Inflammatory macrophage (primary cell): ENCODE results near the gene SCLY.
"Not testable (repeated sequence)": the region's sequence is repeated elsewhere in the genome, so short reads cannot be mapped to it uniquely, and the experiment has no call there.

Source experiments
- DNase-seq, 2 donors: peaks; one replicate each; pipeline ENCODE4 v3.0.0-alpha.2; 2020 to 2022
- total RNA-seq, 18 experiments: gene quantifications; one replicate each; lab custom pipeline; 2026; ENCODE audit warnings: mixed read lengths in 6 of 18, inconsistent platforms in 2 of 18; lab: John Stamatoyannopoulos, UW

Gene SCLY, protein sequence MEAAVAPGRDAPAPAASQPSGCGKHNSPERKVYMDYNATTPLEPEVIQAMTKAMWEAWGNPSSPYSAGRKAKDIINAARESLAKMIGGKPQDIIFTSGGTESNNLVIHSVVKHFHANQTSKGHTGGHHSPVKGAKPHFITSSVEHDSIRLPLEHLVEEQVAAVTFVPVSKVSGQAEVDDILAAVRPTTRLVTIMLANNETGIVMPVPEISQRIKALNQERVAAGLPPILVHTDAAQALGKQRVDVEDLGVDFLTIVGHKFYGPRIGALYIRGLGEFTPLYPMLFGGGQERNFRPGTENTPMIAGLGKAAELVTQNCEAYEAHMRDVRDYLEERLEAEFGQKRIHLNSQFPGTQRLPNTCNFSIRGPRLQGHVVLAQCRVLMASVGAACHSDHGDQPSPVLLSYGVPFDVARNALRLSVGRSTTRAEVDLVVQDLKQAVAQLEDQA
- 0.31 to 3.3 (median 1.0) reads per million in 18 experiments for total RNA-seq

DNA sequence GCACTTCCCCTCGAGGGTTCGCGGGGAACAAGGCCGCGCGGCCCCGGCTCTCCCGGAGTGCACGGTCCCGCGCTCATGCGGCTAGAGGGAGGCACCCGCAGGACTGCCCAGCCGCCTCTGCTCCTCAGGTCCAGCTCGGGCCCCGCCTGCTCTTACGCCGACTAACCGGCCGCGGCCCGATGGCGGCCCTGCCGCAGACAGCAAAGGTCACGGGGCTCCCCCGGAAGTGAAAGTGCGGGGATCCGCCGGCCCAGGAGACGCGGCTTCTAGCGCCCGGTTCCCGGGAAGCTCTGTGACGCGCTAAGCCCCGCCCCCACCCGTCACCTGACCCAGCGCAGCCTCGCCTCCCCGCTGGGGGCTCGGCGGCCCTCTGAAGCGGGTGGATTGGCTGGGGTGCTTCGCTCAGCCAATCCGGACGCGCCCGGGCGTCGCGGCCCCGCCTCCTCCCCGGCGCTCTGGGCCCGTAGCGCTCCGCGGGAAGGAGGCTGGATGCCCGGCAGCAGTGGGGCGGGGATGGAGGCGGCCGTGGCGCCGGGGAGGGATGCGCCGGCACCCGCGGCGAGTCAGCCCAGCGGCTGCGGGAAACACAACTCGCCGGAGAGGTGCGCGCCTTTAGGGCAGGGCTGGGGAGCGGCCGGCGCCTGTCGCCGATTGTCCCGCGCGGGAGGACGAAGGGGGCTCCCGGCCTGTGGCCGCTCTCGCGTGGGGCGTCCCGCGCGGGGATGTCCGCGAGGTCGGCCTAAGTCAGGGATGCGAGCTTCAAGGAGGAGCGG is at the start of gene SCLY:
SCLY (plus strand) TSS at position 460 of the 773 bp plus-strand sequence; CDS start at position 514, 54 bp downstream.
- DNase-seq: peak; percentile 99

DNA sequence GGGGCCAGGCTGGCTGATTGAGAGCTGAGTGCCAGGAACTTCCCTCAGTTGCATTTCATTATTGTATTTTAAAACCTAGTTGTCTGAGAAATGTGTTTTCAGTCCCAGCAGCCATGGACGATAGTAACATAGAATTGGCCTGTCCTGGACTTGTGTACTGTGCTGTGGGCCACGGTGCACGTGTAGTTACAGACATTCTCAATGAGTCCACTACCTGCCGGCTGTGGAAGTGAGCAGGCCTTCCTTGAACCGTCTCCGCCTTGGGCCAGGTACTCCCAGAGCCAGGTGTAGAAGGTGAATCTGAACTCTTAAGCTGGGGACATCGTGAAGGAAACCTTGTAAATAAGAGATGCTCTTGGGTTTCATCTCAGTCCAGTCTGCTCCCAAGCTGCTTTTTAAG is 47.0 kb upstream of the SCLY start:
- no peak for DNase-seq

DNA sequence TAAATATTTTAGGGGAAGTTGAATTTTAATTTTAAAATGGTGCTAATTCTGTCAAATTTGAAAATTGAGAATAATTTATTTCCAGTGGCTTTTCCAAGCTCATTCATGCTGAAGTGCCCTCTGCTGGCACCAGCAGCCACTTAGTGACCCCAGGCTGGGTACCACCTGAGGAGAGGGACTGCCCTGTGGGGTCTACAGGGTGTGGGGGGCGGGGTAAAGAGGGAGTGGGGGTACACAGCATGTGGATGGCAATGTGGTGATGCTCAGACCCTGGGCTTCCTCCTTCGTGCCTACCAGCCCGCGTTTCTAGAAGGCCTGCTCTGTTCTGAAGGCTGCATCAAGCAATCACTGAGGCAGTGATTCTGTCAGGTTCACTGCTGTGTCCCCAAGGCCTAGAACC is 45.1 kb upstream of the SCLY start:
- DNase-seq: no peak

DNA sequence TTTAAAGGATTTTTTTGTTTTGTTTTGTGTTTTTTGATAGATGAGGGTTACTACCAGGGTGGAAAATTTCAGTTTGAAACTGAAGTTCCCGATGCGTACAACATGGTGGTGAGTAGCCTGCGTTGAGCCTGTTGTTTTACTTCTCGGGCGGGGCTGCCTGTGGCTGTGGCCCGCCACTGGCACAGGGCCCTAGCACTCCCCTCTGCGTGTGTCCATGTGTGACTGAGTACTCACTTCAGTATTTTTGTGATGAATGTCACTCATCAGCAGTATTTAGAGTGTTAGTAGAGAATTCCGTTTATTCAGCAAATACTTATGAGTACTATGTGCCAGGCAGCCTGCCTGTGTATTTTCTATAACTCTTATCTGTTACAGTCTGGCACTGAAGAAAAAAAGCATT is 44.3 kb upstream of the SCLY start:
- DNase-seq: no peak

DNA sequence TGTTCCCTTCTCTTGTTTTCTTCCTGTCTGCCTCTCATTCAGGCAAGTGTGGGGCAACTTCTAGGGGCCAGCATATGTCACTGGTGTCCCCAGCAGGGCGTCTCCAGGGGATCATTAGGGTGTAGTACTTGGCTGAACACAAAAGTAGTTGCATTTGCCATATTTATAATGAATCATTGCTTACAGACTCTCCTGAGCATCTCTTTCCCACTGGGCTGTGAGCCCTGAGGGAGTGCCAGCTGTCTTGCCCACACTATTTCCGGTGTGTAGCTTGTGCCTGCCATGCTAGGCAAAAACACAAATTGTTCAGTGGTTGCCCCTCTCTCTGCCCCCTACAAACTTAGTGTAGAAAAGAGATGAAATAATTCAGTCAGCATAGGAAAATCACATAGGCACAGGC is 40.8 kb upstream of the SCLY start:
- DNase-seq: no peak

DNA sequence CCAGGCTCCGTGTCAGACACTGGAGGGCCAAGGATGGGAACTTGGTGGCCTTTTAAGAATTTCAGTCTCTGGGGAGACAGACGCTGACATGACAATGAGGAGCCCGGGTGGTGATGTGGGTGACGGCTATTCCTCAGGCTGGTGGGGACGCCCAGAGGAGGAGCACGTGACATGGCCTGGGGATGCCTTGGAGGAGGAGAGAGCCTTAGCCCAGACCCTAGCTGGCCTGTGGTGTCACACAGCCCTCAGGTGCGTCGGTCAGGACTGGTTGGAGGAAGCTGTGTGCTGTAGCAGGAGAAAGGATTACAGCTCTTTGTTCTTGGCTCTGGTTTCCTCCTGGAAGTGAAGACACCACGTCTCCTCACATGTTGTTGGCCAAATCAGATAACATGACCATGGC is 40.0 kb upstream of the SCLY start:
- no peak for DNase-seq

DNA sequence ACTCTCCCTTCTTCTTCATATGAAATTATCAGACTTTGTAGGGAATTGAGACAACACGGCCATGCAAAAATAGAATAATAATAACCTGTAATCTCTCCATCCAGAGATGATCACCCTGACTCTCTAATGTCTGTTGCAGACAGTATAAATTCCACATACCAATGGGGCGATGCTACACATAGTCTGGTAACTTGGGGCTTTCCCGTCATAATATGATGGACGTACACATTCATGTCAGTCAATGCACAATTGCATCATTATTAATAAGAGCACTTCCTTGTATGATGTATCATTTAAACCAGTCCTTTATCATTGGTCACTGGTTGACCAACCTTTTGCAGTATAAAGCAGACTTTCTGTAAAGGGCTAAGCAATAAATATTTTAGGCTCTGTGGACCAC is 39.5 kb upstream of the SCLY start:
- no peak for DNase-seq

DNA sequence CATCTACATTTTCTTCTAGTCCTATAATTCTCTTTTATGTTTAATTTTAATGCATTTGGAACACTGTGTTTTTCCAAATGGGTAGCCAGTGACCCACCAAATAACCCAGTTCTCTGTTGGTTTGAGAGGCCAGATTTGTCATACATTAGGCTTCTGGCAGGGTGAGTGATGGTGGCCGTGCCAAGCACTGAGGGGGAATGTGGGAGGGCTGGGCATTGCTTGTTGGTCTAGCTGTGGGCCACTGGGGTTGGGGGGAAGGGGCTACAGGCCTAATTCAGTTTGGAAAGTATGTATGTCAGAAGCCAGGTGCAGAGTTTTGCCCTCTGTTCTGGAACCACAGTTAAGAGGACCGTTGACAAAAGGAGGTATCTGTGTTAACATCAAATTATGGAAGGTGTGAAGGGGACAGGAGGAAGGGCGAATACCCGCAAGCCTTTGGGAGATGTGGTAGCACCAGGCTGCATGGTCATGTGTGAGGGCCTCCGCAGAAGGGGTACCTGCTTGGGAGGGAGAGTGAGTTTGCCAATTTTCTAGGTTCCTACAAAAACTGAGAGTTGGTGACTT is 38.1 kb upstream of the SCLY start:
- DNase-seq: no peak

DNA sequence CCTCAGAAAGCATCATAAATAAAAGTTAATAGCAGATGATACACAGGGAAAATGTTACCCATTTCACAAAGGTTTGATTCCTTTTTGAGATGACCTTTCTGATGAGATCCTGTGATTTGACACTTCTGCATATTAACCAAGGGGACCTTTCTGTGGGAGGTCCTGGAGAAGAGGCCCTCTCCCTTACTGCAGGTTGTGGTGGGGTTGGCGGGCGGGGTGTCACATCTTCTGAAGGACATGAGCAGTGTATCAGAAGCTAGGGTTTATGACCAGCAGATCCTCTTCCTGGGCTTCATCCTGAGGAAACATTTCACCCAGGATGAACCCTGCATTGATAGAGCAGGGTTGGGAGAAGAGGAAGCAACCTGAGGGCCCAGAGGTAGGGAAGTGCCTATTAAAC is 37.2 kb upstream of the SCLY start:
- no peak for DNase-seq

DNA sequence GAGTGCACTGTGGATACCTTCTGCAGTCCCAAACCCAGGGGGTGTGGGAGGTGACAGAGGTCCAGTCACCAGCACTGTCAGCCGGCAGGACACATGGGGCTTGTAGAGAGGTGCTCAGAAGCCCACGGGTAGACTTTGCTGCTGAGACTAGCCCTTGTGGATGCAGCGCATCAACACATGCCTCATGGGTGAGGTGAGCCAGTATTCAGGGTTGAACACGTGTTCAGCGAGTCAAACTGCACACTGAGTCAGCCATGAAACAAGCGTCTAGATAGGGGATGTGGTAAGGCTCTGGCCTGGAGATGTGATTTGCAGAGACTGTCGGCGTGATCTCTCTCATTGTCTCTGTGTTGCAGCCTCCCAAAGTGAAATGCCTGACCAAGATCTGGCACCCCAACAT is 35.8 kb upstream of the SCLY start:
- no peak for DNase-seq

DNA sequence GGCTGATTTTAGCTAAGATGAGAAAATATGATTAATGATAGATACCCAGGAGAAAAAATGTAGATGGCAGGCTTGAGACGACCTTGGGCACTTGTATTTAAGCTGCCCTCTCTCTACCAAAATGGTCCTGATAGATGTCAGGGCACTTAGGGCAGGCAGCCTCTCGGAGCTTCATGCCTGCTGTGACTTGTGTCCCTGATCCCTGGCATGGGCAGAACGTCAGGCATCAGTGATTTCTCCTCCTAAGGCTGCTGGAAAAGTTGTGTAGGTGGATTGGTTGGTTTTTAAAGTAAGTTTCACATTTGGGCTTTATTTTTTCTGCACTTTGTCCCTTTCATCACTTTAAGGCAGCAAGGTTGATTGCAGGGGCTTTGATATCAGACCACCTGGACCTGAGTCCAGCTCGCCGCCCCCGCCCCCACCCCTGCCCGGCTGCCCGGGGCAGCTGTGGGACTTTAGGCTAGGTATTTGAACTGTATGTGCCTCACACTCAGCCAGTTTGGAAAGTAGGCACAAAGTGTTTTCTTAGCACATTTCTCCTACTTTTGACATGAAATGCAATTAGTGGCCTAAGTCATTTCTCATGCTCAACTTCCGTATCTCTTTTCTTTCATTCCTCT is 35.0 kb upstream of the SCLY start:
- DNase-seq: no peak

DNA sequence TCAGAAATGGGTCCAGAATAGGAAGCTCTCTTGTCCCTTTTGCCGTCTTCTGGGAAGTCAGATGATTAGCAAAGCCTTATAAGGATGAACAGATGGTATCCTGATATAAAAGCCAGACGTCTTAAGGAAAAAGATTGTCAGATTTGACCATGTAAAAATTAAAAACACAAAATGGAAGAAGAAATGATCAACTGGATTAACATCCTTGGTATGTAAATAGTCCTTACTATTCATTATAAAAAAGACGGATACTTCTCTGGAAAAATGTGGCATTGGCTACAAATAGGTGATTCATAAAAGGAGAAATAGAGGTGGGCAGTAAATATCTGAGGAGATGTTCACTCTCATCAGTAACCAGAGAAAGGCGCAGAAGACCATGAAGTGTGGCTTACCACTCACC is 33.7 kb upstream of the SCLY start:
- no peak for DNase-seq

DNA sequence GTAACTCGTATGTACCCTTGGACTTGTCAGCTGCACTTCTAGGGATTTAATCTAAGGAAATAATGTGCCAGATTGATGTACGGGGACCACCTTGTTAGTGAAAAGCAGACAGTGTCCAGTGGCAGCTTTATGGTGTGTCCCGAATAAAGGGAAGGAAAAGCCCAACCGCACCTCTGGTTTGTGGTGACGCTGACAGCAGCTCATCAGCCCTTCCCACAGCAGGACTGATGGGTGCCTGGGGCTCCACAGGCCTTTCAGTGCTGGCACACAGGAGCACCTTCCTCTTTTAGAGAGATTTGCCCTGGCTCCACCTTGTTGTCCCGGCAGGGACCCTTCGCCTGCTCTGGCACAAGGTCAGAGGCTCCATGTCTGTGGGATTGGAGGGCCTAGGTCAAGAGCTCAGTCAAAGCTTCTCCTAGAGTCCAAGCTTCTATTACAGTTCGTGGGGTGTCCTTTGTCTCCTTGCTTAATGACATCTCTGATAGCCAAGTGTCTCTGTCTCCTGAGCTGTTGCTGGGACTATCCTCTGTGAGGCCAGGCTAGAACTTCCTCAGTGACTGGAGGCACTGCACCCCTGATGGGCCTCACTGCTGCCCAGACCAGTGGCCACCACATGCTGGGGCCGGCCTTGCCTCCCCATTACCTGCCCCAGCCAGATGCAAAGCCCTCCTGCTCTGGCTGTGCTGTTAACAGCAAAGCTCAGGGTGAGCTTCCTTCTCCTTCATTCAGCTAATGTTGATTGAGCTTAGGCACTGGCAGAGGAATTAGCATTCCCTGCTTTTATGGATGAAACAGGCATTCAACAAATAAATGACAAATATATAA is 33.0 kb upstream of the SCLY start:
- DNase-seq: no peak

DNA sequence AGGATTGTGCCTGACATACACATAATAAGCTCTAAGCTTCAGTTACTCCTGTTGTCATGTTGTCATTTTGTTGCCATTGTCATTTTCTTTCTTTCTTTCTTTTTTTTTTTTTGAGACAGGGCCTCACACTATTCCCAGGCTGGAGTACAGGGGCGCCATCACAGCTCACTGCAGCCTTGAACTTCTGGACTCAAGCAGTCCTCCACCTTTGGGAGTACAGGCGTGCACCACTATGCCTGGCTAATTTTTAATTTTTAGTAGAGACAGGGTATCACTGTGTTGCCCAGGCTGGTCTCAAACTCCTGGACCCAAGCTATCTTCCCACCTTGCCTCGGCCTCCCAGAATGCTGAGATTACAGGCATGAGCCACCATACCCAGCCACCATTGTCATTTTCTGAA is 30.9 kb upstream of the SCLY start:
- no peak for DNase-seq

DNA sequence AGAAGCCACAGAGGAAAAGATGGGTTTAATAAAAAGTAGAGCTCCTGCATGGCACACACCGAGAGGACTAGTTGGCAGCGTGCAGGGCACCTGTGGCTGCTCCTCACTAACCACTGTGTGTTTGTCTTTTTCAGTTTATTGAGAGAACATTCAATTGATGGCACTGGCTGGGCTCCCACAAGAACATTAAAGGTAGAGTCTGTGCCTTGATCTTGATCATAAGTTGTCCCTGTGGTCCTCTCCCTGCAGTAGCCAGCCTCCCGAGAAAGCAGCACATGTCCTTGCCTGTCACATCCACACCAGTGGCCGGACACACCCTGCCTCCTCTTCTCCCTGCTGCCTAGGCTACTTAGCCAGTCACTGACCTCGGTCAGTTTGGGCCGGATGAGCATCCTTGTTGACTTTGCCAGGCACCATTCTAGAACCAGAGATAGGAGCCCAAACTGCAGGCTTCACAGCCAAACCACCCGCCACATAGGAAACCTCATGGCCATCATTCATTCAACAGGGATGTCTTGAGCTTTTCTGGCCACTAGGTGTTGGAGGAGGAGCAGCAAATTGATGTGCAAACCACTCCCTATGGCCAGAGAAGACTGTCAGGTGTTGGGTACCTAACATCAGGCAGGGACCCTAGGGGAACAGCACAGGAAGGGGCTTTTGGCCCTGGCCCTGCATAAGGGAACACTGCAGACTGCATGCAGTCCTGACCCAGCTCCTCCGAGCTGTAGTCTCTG is 30.2 kb upstream of the SCLY start:
- no peak for DNase-seq

DNA sequence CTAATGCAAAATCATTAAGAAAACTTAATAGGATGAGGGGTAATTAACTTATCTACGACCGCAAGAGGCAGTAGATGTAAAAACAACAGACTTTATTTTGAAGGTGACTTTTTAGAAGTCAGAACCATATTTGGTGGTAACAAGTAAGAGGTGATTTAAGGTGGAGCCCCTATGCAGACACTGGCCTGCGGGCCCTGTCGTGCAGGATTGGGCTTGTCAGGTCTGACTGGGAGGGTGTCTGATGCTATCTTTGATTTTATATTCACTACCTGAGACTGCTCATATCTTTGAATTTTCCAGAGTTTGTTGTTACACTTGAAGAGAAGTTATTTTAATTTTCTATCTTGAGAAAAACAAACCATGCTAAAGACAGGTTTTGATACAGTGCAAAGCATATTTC is 29.1 kb upstream of the SCLY start:
- DNase-seq: no peak

DNA sequence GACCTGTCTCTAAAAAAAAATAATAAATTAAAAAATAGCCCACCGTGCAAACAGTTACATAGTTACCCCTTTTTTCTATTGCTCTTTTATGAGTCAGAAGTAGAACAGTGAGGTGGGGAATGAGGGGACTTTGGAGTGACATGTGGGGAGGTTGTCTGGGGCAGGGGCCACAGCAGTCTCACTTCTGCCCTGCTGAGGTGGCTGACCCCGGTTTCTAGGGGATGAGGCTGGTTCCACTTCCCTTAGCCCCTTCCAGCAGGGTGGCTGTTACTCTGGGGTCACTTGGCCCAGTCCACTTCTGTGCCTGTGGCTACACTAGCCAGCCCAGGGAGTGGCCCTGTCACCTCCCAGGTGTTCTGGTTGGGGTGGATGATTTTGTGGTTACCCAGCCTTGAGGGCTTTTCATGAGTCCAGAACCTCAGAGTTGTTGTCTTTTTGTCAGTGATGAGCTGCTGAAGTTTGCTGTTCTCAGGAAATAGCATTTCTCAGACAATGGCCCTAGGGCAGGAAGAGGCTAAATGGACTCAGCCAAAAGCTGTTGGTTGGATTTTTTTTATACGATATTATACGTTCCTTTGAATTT is 28.0 kb upstream of the SCLY start:
- DNase-seq: no peak

DNA sequence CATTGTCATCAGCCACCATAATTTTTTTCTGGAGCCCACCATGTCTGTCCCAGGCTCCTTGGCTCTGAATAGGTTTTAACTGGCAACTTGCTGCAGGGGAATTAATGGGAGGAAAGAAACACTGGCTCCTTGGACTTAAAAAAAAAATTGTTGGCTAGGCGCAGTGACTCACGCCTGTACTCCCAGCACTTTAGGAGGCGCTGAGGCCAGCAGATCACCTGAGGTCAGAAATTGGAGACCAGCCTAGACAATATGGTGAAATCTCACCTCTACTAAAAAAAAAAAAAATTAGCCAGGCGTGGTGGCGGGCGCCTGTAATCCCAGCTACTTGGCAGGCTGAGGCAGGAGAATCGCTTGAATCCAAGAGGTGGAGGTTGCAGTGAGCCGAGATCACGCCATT is 26.8 kb upstream of the SCLY start:
- not testable (repeated sequence) for DNase-seq

DNA sequence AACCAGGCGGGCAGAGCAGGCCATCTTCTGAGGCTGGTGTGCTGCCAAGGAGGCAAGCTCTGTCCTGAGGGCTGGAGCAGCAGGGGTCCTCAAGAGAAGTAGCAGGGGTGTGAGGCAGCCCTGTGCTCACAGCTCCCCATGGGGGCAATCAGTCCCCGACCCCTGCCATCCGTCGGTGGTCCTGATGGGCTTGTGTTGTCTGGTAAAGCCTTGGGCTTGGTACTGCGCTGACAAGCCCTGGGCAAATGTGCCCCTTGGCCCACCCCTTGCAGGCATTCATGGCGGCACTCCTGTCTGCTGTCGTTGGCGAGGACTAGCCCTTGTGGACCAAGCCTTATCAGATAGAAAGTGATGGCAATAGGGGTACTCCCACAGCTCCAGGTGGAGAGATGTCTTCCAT is 22.6 kb upstream of the SCLY start:
- DNase-seq: no peak

DNA sequence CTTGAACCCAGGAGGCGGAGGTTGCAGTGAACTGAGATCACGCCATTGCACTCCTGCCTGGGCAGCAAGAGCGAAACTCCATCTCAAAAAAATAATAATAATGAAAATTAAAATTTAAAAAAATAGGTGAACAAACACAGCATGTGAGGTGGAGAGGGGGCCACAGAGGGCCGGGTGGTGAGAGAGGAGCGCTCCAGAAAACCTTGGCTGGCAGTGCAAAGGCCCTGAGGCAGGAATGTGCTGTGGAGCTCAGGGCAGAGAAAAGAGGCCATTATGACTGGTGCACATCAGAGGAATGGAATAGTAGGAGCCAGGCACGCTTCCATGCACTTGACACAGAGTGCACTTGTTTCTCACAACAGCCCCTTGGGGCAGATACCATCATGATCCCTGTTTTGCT is 21.6 kb upstream of the SCLY start:
- DNase-seq: no peak

DNA sequence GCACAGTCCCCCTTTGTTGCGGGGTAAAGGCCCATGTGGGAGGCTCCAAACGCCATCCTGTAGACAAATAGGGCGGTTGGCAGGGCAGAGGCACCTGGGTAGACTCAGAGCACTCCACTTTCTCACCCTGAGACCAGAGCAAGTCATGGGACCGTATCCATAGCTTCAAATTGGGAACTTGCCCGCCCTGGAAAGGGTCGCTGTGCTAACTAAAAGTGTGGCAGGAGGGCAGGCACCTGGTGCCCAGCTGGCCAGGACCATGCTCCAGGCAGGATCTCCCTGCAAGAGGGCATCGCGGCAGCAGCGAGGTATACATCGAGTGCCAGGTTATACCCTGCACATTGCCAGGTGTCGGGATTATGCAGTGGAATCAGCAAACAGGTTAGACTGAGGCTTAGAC is 20.8 kb upstream of the SCLY start:
- DNase-seq: no peak
